ENCODE data around the gene BRSK1.
A peak's percentile ranks its signal among the peaks of the same experiment; 100 is the strongest.

BRSK1 gene

GRCh38 chr19:55315956-55316525 is 32.2 kb downstream of the BRSK1 start:
- H3K4me3 ChIP-seq (ENCODE audit: control insufficient read depth, low read depth, low read length): no peak overlapping the region
- no peak for DNase-seq (ENCODE audit: low read depth)
- no peak for TF ChIP-seq CTCF (conservative IDR thresholded peaks at IDR 0.05; ENCODE audit: control insufficient read depth, insufficient read depth, low read depth, low read length)

- no peak for DNase-seq (ENCODE audit: low read depth)
- no peak for TF ChIP-seq CTCF (conservative IDR thresholded peaks at IDR 0.05; ENCODE audit: control insufficient read depth, insufficient read depth, low read depth, low read length)
These were observed 32.8 kb downstream of the BRSK1 start for GRCh38 chr19:55316646-55317045.

GRCh38 chr19:55319785-55320184 is 36.0 kb downstream of the BRSK1 start:
- DNase-seq (ENCODE audit: low read depth): peak; percentile 27
- TF ChIP-seq CTCF (conservative IDR thresholded peaks at IDR 0.05; ENCODE audit: control insufficient read depth, insufficient read depth, low read depth, low read length): no peak
- H3K4me3 ChIP-seq (ENCODE audit: control insufficient read depth, low read depth, low read length): no peak overlapping the region

More at GRCh38 chr19:55316646-55317045, 32.8 kb downstream of the BRSK1 start:
- H3K4me3 ChIP-seq (ENCODE audit: control insufficient read depth, low read depth, low read length): no peak overlapping the region

- no peak overlapping the region for H3K4me3 ChIP-seq (ENCODE audit: control insufficient read depth, low read depth, low read length)
- no peak for DNase-seq (ENCODE audit: low read depth)
- TF ChIP-seq CTCF (conservative IDR thresholded peaks at IDR 0.05; ENCODE audit: control insufficient read depth, insufficient read depth, low read depth, low read length): no peak
These were observed 37.1 kb downstream of the BRSK1 start for GRCh38 chr19:55320844-55321419.

GRCh38 chr19:55321466-55322137 is 37.8 kb downstream of the BRSK1 start:
- no peak for DNase-seq (ENCODE audit: low read depth)
- no peak overlapping the region for H3K4me3 ChIP-seq (ENCODE audit: control insufficient read depth, low read depth, low read length)
- no peak for TF ChIP-seq CTCF (conservative IDR thresholded peaks at IDR 0.05; ENCODE audit: control insufficient read depth, insufficient read depth, low read depth, low read length)

GRCh38 chr19:55322204-55322885 is 38.5 kb downstream of the BRSK1 start:
- no peak for TF ChIP-seq CTCF (conservative IDR thresholded peaks at IDR 0.05; ENCODE audit: control insufficient read depth, insufficient read depth, low read depth, low read length)
- H3K4me3 ChIP-seq (ENCODE audit: control insufficient read depth, low read depth, low read length): no peak overlapping the region
- no peak for DNase-seq (ENCODE audit: low read depth)

Data from fibroblast of mammary gland (primary cell).